ENCODE data around the gene P2RY1. TPM values are rescaled to one million over a fixed set of nuclear protein-coding genes. Genes with fewer than 3 reads are reported as not detected.
A peak's percentile ranks its signal among the peaks of the same experiment; 100 is the strongest.

P2RY1 gene
- total and polyA plus RNA-seq, 9 of the 15 experiments (the other 6 are each of a cell fraction or from before 2014, with no cell fraction given), result 6.0 to 27.9 (median 18.4) TPM

- ChIA-PET CTCF (ENCODE audit: low intra/inter-chr PET ratio) (no interaction called here), POLR2A (no interaction called here)
- Histone ChIP-seq H3K9me3 (replicated peaks; ENCODE audit: control insufficient read depth, insufficient read depth, low read depth, low read length) (no peaks in the 10 kb centered on the region), H3K27ac (ENCODE audit: extremely low read depth, low read depth, low read length) (no peak overlapping the region), H2AFZ (ENCODE audit: low read depth, low read length) (peak overlapping the region; percentile 82), H3K27me3 (ENCODE audit: control insufficient read depth in 2 of 2, insufficient read depth in 2 of 2, low read length in 2 of 2) (no peaks in the 10 kb centered on the region), H3K79me2 (ENCODE audit: control insufficient read depth, insufficient read depth, low read length) (no peaks in the 10 kb centered on the region), H3K36me3 (ENCODE audit: control insufficient read depth, insufficient read depth, low read length) (no peaks in the 10 kb centered on the region), H4K20me1 (replicated peaks; ENCODE audit: control insufficient read depth, insufficient read depth, low read length) (no peaks in the 10 kb centered on the region), H3K9ac (ENCODE audit: insufficient read depth in 1 of 2, low read depth in 2 of 2, low read length in 2 of 2) (no peak overlapping the region), H3K4me2 (ENCODE audit: insufficient read depth, low read length) (no peak overlapping the region), H3K4me1 (replicated peaks in 1 of 2; ENCODE audit: control insufficient read depth in 2 of 2, insufficient read depth in 2 of 2, low read length in 2 of 2) (no peaks in the 10 kb centered on the region; a peak in 1 of 5 replicates), H3K9me1 (ENCODE audit: control insufficient read depth, insufficient read depth, low read length) (no peaks in the 10 kb centered on the region), H3K4me3 (no peak overlapping the region)
- in situ Hi-C loops (cut with MboI) (no loop called here), intact Hi-C loops (cut with micrococcal nuclease) (no loop called here)
- no peak for FAIRE-seq
- TF ChIP-seq NR0B1 (IDR thresholded peaks at IDR 0.05; ENCODE audit: partially characterized antibody), result no peak
- no peak for TF ChIP-seq ZBED1 (IDR thresholded peaks at IDR 0.05)
- peak; percentile 77 for TF ChIP-seq ATF4 (CRISPR knock-in tag; IDR thresholded peaks at IDR 0.05)
- TF ChIP-seq, protein P1, sequence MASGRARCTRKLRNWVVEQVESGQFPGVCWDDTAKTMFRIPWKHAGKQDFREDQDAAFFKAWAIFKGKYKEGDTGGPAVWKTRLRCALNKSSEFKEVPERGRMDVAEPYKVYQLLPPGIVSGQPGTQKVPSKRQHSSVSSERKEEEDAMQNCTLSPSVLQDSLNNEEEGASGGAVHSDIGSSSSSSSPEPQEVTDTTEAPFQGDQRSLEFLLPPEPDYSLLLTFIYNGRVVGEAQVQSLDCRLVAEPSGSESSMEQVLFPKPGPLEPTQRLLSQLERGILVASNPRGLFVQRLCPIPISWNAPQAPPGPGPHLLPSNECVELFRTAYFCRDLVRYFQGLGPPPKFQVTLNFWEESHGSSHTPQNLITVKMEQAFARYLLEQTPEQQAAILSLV (tag; IDR thresholded peaks at IDR 0.05), result peak; percentile 72; the same call in 1 of the 2 replicates
- no peak; the same call in 1 of the 2 replicates for TF ChIP-seq CEBPG (CRISPR knock-in tag; IDR thresholded peaks at IDR 0.05)
- TF ChIP-seq CEBPG (tag; conservative IDR thresholded peaks at IDR 0.05 in 1 of 2, IDR thresholded peaks at IDR 0.05 in 1 of 2), result peak; percentile 72 to 89
- TF ChIP-seq, protein P2, sequence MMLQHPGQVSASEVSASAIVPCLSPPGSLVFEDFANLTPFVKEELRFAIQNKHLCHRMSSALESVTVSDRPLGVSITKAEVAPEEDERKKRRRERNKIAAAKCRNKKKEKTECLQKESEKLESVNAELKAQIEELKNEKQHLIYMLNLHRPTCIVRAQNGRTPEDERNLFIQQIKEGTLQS (IDR thresholded peaks at IDR 0.05), result peak; percentile 81
- TF ChIP-seq, protein P2 (CRISPR knock-in tag; conservative IDR thresholded peaks at IDR 0.05), result no peak
- TF ChIP-seq ZSCAN32 (CRISPR knock-in tag; IDR thresholded peaks at IDR 0.05), result peak; percentile 87
- no peak for TF ChIP-seq MEF2D (tag; conservative IDR thresholded peaks at IDR 0.05; ENCODE audit: low read depth)
- TF ChIP-seq CEBPB (tag; IDR thresholded peaks at IDR 0.05), result peak; percentile 79
- BruUV-seq (replicated peaks), result no TSS peak
- ATAC-seq, result peak; percentile 19; the same call in 1 of the 3 replicates
- 89% methylated on average over 3 of the region's 3 CpGs for WGBS (ENCODE audit: insufficient coverage, low coverage, missing lambda C conversion rate)
- DNase-seq (ENCODE audit: extremely low read depth in 1 of 4, low spot score in 3 of 4), result no peak
Measured at GRCh38 chr3:152827313-152827712, 7.6 kb upstream of the P2RY1 start.
